HG02870 (cell line): ENCODE results near the gene PRMT7.

ENCODE experiments used
- ATAC-seq: cut with Tn5 transposase; IDR thresholded peaks from one replicate; pipeline ENCODE4 v1.9.1; 2021; ENCODE audit warnings: mild to moderate bottlenecking, moderate library complexity; ENCODE audit not compliant: unreplicated experiment

The PRMT7 gene

DNA sequence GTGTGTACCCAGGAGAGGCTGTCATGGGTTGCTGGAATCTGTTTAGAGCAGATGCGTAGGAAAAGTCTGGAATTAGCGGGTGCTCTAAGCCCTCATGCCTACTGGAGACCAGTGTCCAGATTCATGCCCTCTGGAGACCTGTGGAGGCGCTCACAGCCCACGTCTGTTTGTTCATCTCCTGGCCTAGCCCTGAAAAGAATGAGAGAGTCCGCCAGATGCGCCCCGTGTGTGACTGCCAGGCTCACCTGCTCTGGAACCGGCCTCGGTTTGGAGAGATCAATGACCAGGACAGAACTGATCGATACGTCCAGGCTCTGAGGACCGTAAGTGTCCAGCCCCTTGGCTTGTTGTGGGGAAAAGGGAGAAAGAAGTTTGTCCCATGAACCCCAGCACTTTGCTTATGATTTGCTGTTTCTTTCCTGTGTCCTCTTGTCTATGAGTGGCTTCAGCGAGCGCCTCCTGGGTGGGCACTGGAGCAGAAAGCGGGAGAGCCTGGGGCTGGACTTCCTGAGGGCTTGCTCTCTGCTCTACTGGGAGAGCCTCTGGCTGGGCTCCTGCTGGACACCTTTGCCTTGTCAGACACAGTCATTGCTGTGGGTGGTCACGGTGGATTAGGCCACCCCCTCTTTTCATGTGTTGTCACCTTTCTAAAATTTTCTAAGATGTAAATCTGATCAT, 35.3 kb downstream of the PRMT7 start:
- no peak for ATAC-seq

DNA sequence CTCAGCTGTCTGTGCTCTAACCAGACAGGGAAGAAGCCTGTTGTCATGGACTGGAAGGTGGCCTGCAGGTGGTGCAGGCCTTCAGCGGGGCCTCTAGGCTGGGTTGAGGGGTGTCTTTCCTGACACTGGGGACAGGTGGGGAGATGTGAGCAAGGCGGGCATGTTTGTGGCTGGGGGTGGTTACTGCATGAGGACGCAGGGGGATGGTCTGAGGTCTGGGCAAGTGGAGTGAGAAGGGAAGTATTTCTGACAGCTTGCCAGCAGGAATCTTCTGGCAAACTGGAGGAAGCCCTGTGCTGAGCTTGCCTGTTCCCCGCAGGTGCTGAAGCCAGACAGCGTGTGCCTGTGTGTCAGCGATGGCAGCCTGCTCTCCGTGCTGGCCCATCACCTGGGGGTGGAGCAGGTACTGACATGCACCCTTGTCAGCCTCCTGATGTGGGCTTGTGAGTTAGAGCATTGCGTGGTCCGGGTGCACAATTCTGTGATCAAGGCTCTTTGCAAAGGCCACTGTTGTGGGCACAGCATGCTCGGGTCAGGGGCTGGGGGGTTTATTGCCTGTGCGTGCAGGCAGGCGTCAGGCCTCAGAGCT, 36.2 kb downstream of the PRMT7 start:
- no peak for ATAC-seq

- ATAC-seq, result no peak
Measured at GRCh38 chr16:68347605-68348004, 36.8 kb downstream of the PRMT7 start.

GRCh38 chr16:68348639-68349445, 38.0 kb downstream of the PRMT7 start:
- no peak for ATAC-seq

- ATAC-seq, result no peak
Measured at GRCh38 chr16:68349838-68350410, 39.1 kb downstream of the PRMT7 start.

DNA sequence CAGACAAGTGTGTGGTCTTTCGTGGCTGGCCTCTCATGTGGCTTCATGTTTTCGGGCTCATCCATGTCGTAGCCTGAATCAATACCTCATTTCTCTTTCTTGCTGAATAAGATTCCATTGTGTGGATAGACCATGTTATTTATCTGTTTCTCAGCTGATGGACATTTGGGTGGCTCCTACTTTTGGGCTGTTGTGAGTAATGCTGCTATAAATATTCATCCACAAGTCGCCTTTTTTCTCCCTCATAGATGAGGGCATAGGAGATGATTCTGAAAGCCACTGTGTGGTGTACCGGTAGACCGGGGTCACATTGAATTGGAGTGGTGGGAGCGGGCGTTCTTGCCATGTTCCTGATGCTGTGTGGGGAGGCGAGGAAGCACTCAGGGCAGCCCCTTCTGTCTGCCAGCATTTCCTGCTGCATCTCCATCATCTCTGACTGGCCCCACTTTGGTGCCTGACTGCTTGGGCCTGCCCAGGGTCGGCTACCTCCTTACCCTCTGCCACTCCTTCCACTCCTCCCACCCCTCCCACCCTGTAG, 40.1 kb downstream of the PRMT7 start:
- ATAC-seq, result no peak

- no peak for ATAC-seq
Measured at GRCh38 chr16:68351463-68351862, 40.6 kb downstream of the PRMT7 start.

DNA sequence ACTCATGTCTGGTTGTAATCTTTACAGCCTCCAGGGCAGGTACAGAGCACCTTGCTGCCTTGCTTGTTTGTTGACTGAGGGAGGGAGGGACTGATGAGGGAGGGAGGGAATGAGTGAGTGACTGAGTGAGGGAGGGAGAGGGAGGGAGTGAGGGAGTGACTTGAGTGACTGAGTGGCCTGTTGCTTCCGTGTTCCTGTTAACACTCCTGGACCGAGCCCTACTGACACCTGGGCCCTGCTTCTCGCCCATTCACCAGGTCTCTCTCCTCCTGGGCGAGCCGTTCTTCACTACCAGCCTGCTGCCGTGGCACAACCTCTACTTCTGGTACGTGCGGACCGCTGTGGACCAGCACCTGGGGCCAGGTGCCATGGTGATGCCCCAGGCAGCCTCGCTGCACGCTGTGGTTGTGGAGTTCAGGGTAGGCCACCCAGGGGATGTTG, 41.2 kb downstream of the PRMT7 start:
- no peak for ATAC-seq

- no peak for ATAC-seq
Measured at GRCh38 chr16:68353366-68353765, 42.5 kb downstream of the PRMT7 start.

DNA sequence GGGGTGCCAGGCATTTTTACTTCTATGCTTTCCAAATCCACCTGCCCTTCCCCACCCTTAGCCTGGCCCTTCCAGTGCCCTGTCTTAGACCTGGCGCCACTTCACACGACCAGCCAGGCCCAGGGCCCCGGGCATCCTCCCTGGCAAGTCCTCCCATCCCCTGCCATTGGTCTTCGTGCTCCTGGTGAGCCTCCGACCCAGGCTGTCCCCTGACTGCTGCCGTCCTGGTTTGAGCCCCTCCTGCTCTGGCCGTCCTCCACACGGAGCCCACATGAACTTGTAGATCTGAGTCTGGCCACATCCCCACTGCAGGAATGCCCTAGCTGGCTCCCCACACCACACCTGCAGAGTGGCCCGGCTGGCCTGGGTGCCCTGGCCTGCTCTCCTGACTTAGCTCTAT, 44.0 kb downstream of the PRMT7 start:
- no peak for ATAC-seq

- no peak for ATAC-seq
Measured at GRCh38 chr16:68355447-68356248, 44.8 kb downstream of the PRMT7 start.

- peak; percentile 83 for ATAC-seq
Measured at GRCh38 chr16:68356249-68356918, 45.6 kb downstream of the PRMT7 start.

GRCh38 chr16:68356919-68357286, 46.1 kb downstream of the PRMT7 start:
- ATAC-seq, result no peak

DNA sequence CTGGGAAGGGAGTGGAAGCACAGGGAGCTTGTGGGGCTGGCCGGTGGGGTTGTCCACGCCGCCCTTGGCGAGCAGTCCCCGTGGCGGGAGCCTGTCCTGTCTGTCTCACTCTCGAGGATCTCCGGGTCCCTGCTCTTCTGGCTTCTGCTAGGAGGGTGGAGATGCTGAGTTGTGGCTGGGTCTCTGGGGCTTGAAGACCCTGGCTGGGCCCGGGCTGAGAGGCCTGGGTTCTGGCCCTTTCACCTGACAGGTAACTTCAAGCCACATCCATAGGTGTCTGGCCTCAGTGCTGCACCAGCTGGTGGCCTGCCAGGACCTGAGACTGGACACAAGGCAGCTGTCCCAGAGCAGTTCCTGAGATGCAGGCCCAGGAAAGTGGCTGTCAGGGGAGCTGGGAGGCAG, 46.7 kb downstream of the PRMT7 start:
- ATAC-seq, result no peak

- no peak for ATAC-seq
Measured at GRCh38 chr16:68357923-68358322, 47.1 kb downstream of the PRMT7 start.

- no peak for ATAC-seq
Measured at GRCh38 chr16:68358951-68359350, 48.1 kb downstream of the PRMT7 start.

DNA sequence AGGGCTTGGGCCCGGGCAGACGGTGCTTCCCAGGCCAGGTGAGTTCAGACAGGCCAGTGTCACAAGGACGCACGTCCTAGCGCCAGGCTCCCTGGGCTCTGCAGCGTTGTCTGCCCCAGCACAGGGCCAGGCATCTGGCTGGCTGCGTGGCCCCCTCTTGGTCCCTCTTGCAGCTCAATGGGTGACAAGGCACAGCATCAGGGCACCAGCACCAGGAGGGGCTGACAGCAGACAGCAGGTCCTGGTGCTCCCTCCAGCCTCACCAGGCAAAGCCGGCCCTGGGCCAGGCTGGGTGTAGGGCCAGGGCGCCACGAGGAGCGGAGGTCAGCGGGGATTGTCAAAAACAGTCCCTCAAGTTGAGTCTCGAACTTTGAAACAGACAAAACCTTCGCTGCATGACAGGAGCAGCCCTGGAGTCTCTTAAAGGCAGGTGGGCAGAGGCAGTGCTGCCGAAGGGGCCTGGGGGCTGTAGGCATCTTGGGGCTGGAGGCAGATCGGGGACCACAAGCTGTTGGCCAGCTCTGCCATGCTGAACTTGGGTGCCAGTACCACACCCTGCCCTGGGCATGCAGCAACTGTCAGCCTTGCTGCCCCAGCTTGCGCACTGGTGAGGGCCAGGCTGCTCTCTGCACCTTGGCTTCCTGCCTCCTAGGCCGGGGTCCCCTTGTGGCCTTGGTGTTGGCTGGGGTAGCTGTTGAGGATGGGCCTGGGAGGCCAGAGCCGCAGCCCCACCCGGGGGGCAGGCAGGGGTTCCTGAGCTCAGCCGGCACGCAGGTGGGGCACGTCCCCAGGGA, 48.8 kb downstream of the PRMT7 start:
- no peak for ATAC-seq

DNA sequence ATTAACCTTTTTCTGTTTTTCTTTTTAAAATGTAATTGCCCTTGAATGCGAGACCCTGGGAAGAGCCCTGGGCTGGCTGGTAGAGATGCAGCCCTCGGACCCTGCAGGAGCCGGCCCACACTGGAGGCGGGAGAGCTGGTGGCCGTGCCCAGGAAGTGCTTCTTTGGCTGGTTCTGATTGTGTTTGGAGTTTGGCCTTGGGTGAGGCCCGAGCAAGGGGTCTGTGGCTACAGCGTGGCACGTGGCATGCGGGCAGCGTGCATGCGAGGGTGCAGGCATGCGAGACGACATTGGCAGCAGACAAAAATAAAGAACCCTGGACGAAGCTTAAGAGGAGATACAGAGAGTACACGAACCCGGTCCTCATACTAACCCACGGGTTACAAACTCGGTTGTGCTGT, 49.7 kb downstream of the PRMT7 start:
- ATAC-seq, result no peak

GRCh38 chr16:68360956-68361355, 50.1 kb downstream of the PRMT7 start:
- ATAC-seq, result no peak
